Adrenal gland (tissue), 5 donors: ENCODE measurements around the gene ZNF608.

Source experiments
- CTCF ChIP-seq, 6 experiments: fragments of 450-650 bp in 4 of 6; fragments of 200-600 bp in 2 of 6; sonication (generic) in 1 of 6; IDR thresholded peaks; 1 replicate in 5 of 6; 2 replicates in 1 of 6; pipeline versions ENCODE4 v1.5.1 to v1.8.0; 2016 to 2021; ENCODE audit warnings: antibody characterized with exemption in 6 of 6, mild to moderate bottlenecking in 2 of 6, moderate library complexity in 1 of 6
- POLR2A ChIP-seq, 2 donors: fragments of 450-650 bp; IDR thresholded peaks; one replicate each; pipeline ENCODE4 v1.6.1; 2017; ENCODE audit warnings: antibody characterized with exemption in 2 of 2, mild to moderate bottlenecking in 2 of 2, moderate library complexity in 1 of 2
- donor health status: DM: no; HTN: no; CAD: no.

GRCh38 chr5:124738681-124739633 is 7.5 kb downstream of the ZNF608 start:
- TF ChIP-seq CTCF (IDR thresholded peaks at IDR 0.05) (peak in 1 of 6 experiments; percentile 31), POLR2A (IDR thresholded peaks at IDR 0.05) (no peak)
